Measurements from ENCODE around the gene COTL1.

Gene COTL1, protein sequence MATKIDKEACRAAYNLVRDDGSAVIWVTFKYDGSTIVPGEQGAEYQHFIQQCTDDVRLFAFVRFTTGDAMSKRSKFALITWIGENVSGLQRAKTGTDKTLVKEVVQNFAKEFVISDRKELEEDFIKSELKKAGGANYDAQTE

DNA sequence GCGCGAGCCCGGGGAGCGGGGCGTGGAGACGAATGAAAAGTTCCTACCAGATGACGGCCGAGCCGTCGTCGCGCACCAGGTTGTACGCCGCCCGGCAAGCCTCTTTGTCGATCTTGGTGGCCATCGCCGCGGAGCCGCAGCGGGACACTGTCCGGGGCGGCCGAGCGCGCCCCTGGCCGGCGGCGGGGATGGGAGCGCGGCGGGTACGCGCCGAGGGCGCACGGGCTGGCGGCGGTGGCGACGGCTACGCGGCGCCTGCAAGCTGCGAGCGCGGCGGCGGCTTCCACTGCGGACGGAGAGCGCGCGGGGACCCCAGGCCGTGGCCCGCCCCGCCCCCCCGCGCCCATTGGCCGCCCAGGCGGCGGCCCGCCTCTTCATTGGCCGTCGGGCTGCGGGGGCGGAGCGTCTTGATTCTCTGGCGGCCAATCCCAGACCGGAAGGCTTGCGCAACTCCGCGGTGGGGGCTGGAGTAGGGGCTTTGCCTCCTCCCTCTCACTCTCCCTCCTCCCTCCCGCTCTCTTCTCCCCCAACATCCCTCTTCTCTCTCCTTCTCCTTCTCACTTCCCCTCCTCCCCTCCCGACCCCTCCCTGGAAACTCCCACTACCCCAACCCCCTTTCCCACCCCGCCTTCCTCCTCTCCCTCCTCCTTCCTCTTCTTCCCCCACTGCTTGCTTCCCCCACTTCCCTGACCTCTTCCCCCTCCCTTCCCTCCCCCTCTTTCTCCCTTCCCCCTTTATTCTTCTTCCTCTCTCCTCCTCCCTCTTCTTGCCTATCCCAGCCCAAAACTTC lies at the start of gene COTL1:
COTL1 (minus strand) TSS at position 288 of the 790 bp plus-strand sequence; CDS start at position 124, 164 bp downstream.
- in situ Hi-C loops (cut with HindIII; ENCODE audit: low pct_ligation_motif_present, low pct_unique_long_range_greater_than_20kb, low sequenced_read_pairs): no loop called here
- peak; percentile 99 for DNase-seq

DNA sequence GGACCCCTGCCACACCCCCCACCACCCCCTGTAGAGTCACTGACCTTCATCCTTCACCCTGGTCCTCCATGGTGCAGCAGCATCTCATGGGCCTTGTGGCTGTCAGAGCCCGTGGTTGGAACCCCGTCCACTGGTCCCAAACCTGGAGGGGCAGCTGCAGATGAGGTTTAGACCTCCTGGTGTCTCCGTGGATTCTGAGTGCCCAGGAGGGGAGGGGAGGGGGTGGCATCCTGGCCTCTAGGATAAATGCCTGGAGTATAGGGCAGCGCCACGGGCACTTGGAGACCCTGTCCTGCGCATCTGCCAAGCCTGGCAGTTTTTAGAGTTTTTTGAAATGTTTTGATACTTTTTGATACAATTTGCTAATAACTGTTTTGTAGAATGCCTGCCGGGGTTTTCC lies 48.0 kb upstream of the COTL1 start:
- no peak for DNase-seq
- in situ Hi-C loops (cut with HindIII; ENCODE audit: low pct_ligation_motif_present, low pct_unique_long_range_greater_than_20kb, low sequenced_read_pairs): no loop called here

DNA sequence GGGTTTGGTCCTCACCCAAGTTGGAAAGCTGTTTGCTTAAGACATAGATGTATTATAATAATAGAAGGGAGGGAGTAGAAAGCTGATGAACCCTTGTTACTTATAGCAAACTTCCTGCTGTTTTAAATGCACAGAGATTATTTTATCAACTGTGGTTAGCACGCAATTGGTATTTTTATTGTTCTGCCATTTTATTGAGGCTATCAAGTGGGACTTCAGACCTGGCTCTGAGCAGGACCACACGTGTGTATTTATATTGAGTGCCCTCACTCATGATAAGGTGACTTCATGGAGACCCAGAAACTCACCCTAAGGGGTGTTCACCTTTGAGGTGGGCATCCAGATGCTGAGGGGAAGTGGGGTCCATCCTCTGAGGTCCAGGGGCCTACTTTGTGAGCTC lies 47.5 kb upstream of the COTL1 start:
- in situ Hi-C loops (cut with HindIII; ENCODE audit: low pct_ligation_motif_present, low pct_unique_long_range_greater_than_20kb, low sequenced_read_pairs): no loop called here

DNA sequence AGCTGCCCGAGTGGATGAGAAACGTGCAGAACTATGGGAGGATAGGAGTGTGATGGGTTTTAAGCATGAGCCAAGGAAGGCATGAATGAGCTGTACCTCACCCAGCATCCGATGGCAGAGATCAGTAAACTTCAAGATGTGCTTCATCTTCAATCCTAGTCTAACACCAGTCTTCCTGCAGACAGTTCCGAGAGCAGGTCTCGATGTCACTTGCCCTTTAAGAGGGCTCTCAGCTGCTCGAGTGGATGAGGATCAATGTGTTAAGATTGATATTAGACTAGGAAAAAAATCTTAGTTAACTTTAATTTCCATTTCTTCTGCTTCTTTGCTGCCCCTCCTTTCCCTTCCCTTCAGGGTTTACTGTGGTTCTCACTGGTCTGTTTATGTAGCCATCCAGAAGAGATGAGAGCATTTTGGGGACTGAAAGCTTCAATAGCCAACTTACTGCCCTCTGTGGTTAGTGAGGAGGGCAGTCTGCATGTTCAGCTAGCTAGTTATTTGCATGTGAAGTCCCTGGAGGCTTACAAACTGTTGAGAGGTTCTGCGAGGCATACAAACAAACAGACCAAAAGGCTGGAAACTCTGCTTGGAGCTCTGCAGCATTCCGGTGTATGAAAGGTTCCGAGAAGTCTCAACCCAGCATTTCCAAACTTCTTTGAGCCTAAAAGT lies 45.7 kb upstream of the COTL1 start:
- in situ Hi-C loops (cut with HindIII; ENCODE audit: low pct_ligation_motif_present, low pct_unique_long_range_greater_than_20kb, low sequenced_read_pairs): no loop called here
- DNase-seq: no peak

More for the DNA sequence above, 47.5 kb upstream of the COTL1 start:
- no peak for DNase-seq

DNA sequence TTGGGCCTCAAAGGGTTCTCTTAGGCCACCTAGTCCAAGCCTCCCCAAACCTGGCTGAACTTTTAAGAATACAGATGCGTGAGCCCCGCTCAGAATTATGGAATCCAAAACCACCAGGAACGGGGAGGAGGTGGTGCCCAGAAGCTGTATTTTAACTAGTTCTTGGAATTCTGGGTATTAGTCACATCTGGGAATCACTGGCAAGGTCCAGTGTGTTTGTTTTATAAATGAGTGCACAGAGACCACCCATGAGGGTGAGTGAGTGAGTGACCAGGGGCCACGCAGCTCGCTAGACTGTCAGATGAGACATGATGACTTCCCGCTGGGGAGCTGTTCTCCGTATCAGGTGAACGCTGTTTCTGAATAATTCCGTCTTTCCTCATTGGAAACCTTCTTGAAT lies 44.6 kb upstream of the COTL1 start:
- DNase-seq: no peak
- in situ Hi-C loops (cut with HindIII; ENCODE audit: low pct_ligation_motif_present, low pct_unique_long_range_greater_than_20kb, low sequenced_read_pairs): no loop called here

DNA sequence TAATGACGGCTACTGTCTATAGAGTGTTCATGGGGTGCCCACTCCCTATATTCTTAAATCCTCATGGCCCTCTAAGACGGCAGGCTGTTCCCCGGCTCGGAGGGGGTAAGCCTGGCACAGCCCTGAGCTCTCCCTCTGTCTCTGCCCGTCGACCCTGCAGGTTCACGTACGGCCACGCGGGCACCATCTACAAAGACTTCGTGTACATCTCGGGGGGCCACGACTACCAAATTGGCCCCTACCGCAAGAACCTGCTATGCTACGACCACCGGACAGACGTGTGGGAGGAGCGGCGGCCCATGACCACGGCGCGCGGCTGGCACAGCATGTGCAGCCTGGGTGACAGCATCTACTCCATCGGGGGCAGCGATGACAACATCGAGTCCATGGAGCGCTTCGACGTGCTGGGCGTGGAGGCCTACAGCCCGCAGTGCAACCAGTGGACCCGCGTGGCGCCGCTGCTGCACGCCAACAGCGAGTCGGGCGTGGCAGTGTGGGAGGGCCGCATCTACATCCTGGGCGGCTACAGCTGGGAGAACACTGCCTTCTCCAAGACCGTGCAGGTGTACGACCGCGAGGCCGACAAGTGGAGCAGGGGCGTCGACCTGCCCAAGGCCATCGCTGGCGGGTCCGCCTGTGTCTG lies 43.7 kb upstream of the COTL1 start:
- no peak for DNase-seq
- in situ Hi-C loops (cut with HindIII; ENCODE audit: low pct_ligation_motif_present, low pct_unique_long_range_greater_than_20kb, low sequenced_read_pairs): no loop called here

DNA sequence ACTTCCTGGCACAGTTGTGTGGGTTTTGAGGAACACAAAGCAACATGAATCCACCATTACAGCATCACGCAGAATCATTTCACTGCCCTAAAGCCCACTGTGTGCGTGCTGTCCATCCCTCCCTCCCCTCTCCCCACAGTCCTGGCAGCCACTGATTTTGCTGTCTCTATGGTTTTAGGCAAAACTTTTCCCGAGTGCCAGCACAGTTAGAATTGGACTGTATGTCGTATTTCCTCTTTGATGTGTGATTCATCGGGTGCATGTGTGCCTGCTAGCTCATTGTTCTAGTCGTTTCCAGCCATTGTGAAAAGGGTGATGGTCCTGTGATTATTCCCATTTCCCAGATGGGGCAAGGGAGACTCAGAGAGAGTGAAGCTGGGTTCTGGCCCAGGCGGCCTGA lies 43.1 kb upstream of the COTL1 start:
- in situ Hi-C loops (cut with HindIII; ENCODE audit: low pct_ligation_motif_present, low pct_unique_long_range_greater_than_20kb, low sequenced_read_pairs): no loop called here
- DNase-seq: no peak

DNA sequence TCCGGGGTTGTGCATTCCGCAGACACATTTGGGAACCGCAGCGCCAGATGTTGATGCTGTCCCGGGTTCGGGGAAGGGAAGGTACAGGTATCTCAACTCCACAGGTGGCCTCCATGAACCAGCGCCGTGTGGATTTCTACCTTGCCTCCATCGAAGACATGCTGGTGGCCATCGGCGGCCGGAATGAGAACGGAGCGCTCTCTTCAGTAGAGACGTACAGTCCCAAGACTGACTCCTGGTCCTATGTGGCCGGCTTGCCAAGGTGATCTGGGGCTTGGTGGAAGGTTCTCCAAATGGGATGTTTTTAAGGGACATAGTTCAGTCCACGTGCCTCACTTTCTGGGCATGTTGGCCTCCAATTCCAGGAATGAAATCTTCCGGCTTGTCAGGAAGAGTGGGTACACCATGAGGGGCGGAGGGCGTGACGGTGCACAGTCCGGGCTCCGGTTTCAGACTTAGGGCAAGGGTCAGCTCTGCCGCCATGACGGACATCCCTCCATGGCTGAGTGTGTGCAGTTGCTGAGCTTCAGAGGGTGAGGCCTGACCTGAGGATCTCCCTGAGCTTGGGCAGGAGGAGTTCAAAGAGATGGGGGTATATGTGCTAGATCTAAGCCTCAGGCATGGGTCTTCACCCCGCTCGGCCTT lies 41.9 kb upstream of the COTL1 start:
- in situ Hi-C loops (cut with HindIII; ENCODE audit: low pct_ligation_motif_present, low pct_unique_long_range_greater_than_20kb, low sequenced_read_pairs): no loop called here
- no peak for DNase-seq

DNA sequence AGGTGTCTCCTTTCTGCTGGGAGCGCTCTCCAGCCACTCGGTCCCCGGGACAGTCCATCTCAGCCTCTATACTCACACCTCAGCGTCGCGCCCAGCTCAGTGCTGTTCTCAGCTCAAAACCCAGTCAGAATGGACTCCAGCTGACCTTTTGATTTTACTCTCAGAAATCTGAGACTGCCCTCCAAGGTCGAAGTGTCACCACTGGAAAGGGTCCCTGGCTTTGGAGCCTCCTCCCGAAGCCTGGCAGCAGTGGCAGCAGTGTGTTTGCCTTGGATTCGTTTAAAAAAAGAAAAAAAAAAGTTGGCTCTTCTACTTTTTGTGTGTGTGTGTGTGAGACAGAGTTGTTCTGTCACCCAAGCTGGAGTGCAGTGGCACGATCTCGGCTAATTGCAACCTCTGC lies 40.8 kb upstream of the COTL1 start:
- in situ Hi-C loops (cut with HindIII; ENCODE audit: low pct_ligation_motif_present, low pct_unique_long_range_greater_than_20kb, low sequenced_read_pairs): no loop called here
- DNase-seq: no peak

DNA sequence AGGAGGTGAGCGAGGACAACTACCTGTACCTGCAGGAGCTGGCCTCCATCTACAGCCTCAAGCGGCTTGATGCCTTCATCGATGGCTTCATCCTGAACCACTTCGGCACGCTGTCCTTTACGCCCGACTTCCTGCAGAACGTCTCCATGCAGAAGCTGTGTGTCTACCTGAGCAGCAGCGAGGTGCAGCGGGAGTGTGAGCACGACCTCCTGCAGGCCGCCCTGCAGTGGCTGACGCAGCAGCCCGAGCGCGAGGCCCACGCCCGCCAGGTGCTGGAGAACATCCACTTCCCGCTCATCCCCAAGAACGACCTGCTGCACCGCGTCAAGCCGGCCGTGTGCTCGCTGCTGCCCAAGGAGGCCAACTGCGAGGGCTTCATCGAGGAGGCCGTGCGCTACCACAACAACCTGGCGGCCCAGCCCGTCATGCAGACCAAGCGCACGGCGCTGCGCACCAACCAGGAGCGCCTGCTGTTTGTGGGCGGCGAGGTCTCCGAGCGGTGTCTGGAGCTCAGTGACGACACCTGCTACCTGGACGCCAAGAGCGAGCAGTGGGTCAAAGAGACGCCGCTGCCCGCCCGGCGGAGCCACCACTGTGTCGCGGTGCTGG lies 39.5 kb upstream of the COTL1 start:
- in situ Hi-C loops (cut with HindIII; ENCODE audit: low pct_ligation_motif_present, low pct_unique_long_range_greater_than_20kb, low sequenced_read_pairs): no loop called here

DNA sequence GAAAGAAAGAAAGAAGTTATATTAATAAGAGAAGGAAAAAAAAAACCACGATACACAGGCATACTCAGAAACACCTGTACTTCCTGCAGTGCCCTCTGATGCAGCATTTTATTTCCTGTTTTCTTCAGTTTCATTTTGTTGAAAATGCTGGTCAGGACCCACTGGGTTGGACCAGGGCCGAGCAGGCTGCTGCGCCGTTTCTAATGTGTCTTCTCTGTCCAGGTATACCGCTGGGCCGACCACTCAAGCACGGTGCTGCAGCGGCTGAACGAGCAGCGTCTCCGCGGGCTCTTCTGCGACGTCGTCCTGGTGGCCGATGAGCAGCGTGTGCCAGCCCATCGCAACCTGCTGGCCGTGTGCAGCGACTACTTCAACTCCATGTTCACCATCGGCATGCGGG lies 38.8 kb upstream of the COTL1 start:
- no peak for DNase-seq
- in situ Hi-C loops (cut with HindIII; ENCODE audit: low pct_ligation_motif_present, low pct_unique_long_range_greater_than_20kb, low sequenced_read_pairs): no loop called here

More for the DNA sequence above, 39.5 kb upstream of the COTL1 start:
- no peak for DNase-seq

DNA sequence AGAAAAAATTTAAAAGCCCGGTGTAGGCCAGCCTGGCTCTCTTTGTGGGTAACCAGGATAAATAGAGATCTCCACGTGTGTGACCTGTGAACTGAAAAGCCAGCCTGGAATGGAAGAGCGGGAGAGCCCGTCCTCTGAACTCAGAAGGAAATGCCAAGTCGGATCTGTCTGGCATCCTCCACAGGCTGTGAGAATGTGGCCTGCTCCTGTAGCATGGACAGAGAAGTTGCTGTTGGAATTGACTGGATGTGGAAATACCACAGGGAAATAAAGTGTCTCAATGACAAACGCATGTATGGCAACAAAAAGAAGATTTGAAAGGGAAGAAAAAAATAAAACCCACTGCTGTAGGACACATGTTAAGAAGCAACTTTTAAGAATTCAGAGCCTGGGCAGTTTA lies 37.1 kb upstream of the COTL1 start:
- DNase-seq: no peak
- in situ Hi-C loops (cut with HindIII; ENCODE audit: low pct_ligation_motif_present, low pct_unique_long_range_greater_than_20kb, low sequenced_read_pairs): no loop called here

DNA sequence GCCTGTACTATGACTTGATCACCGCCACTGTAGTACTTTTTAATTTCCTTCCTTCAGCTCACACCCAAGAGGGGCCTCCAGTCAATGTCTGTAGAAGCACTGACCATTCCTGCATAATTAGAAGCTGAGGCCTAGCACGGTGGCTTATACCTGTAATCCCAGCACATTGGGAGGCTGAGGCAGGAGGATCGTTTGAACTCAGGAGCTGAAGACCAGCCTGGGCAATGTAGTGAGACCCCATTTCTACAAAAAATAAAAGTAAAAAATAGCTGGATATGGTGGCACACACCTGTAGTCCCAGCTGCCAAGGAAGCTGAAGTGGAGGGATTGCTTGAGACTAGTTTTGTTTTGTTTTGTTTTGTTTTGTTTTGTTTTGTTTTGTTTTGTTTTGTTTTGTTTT lies 36.4 kb upstream of the COTL1 start:
- in situ Hi-C loops (cut with HindIII; ENCODE audit: low pct_ligation_motif_present, low pct_unique_long_range_greater_than_20kb, low sequenced_read_pairs): no loop called here
- DNase-seq: no peak

DNA sequence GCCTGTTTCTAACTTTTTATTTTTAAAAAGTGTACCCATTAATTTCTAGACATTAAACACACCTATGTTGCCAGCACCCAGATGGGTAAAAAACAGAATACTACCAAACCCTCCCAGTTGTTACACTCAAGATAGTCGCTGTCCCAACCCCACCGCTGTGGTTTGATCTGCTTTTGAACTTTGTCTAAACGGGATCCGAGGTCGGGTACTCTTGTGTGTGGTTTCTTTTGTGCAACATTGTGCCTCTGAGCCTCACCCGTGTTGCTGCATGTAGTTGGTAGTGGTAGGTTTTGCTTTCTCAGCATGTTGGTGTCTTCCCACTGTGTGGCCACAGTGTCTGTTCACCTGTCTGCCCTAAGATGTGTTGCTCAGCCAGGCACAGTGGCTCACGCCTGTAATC lies 34.7 kb upstream of the COTL1 start:
- in situ Hi-C loops (cut with HindIII; ENCODE audit: low pct_ligation_motif_present, low pct_unique_long_range_greater_than_20kb, low sequenced_read_pairs): no loop called here
- no peak for DNase-seq

DNA sequence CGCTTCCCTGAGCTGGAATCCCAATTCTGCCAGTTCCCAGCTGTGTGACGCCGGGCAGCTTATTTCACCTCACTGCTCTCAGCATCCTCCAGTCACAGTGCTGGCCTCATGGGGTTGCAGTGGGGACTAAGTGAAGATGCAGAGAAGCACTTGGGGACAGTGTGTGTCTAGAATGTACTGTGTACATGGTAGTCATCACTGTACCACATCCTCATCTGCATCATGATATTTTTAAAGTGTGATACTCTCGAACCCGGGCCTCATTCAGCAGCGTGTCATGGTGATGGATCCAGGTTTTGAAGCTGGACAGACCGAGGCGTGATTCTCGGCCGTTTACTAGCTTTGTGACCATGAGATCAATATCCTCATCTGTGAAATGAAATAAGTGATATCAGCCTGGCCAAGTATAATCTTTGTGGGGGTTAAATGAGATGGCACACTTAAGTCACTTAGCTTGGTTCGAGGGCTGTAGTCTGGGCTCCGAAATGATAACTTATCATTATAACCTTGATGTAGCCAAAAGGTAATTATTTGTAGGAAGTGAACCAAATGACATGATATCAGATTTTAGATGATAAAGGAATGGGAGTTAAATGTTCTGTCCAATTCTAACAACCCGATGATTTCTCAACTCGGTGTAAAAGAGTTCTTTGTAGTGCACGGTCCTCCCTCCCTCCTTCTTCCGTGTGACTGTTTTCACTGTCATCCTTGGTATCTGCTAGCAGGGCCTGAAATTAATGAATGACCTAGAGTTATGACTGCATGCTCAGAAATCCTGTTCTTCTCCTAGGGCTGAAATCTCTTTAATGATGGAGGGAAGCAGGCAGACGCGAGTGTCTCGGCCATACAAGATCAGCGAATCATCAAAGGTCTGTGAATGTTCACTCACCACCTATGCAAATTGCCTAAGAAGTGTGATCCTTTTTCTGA lies 32.4 kb upstream of the COTL1 start:
- in situ Hi-C loops (cut with HindIII; ENCODE audit: low pct_ligation_motif_present, low pct_unique_long_range_greater_than_20kb, low sequenced_read_pairs): no loop called here

DNA sequence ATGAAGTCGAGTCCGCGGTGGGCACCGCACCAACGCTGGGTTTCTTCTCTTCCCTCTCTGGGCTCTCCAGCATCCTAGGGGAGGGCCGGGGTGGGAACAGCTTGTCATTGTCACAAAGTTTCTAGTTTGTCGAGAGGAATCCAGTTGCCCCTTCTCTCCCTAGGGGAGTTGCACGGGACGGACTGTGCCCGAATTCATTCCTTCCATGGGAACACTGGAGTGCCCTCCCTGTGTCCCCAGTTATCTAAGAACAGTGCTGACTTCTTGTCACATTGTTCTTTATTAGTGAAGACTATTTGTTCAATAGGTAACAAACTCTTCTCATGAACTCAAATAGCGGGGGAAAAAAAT lies 31.6 kb upstream of the COTL1 start:
- in situ Hi-C loops (cut with HindIII; ENCODE audit: low pct_ligation_motif_present, low pct_unique_long_range_greater_than_20kb, low sequenced_read_pairs): no loop called here
- DNase-seq: no peak

More for the DNA sequence above, 32.4 kb upstream of the COTL1 start:
- DNase-seq: peak; percentile 95

DNA sequence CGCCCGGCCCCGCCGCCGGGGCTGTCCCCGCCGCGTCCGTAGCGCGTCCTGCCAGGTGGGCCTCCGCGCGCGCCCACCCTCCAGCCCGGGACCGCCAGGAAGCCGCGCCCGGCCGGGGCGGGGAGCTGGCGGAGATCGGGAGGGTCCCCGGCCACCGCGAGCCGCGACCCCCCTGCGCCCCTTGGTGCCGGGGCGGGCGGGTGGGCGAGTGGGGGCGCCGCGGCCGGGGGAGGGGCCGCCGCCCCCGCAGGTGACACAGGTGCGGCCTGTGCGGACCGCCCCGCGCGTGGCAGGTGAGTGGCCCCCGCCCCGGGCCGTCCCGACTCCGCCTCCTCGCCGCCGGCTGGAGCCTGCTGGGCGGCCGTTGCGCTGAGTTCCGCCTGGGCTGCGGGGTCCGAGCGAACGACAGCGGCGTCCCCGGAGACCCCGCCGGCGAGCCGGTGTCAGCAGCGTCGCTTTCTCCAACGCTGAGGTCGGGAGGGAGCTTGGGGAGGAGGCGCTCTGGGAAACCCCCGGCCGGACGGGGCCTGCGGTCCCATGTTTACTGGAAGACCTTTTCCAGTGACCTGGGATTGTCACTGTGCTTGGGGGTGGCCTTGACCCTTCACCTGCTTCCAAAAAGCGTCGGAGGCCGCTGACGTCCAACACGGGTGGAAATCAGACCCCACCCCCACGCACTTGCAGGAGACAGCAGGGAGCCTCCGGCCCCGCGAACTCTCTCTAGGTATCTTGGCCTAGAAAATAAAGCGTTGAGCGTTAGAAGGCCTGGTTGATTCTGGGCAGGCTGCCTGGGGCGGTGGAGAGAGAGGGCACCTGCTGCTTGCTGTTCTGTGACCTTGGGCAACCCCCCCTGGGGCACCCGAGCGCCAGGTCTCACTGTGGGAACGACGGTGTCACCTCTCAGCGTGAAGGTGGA lies 31.0 kb upstream of the COTL1 start:
- DNase-seq: peak; percentile 31
- in situ Hi-C loops (cut with HindIII; ENCODE audit: low pct_ligation_motif_present, low pct_unique_long_range_greater_than_20kb, low sequenced_read_pairs): no loop called here
